GM18498 (cell line): ENCODE measurements around the gene MDGA2.
"Not testable (repeated sequence)": the region's sequence is repeated elsewhere in the genome, so short reads cannot be mapped to it uniquely, and the experiment has no call there.

Experiments
- ATAC-seq: cut with Tn5 transposase; IDR thresholded peaks from one replicate; pipeline ENCODE4 v1.9.1; 2021; ENCODE audit warnings: mild to moderate bottlenecking, moderate library complexity; ENCODE audit not compliant: unreplicated experiment

Gene MDGA2

GRCh38 chr14:47346849-47347248, 328.6 kb downstream of the MDGA2 start:
- no peak for ATAC-seq

- no peak for ATAC-seq
Observed at GRCh38 chr14:47345016-47345415, 330.4 kb downstream of the MDGA2 start.

GRCh38 chr14:47332939-47333338, 342.5 kb downstream of the MDGA2 start:
- ATAC-seq = no peak

- no peak for ATAC-seq
Observed at GRCh38 chr14:47332106-47332505, 343.3 kb downstream of the MDGA2 start.

- ATAC-seq = no peak
Observed at GRCh38 chr14:47328376-47328775, 347.0 kb downstream of the MDGA2 start.

GRCh38 chr14:47327336-47327735, 348.1 kb downstream of the MDGA2 start:
- no peak for ATAC-seq

- ATAC-seq = no peak
Observed at GRCh38 chr14:47322751-47323150, 352.7 kb downstream of the MDGA2 start.

GRCh38 chr14:47302121-47302520, 373.3 kb downstream of the MDGA2 start:
- ATAC-seq = no peak

GRCh38 chr14:47300796-47301195, 374.6 kb downstream of the MDGA2 start:
- ATAC-seq = no peak

- ATAC-seq = no peak
Observed at GRCh38 chr14:47297374-47297773, 378.0 kb downstream of the MDGA2 start.

- ATAC-seq = no peak
Observed at GRCh38 chr14:47284283-47284682, 391.1 kb downstream of the MDGA2 start.

GRCh38 chr14:47281761-47282160, 393.6 kb downstream of the MDGA2 start:
- ATAC-seq = not testable (repeated sequence)

- peak; percentile 87 for ATAC-seq
Observed at GRCh38 chr14:47278233-47278842, 397.1 kb downstream of the MDGA2 start.

- no peak for ATAC-seq
Observed at GRCh38 chr14:47277703-47278102, 397.7 kb downstream of the MDGA2 start.

- ATAC-seq = no peak
Observed at GRCh38 chr14:47276931-47277330, 398.5 kb downstream of the MDGA2 start.

GRCh38 chr14:47273939-47274338, 401.5 kb downstream of the MDGA2 start:
- ATAC-seq = no peak

- no peak for ATAC-seq
Observed at GRCh38 chr14:47270715-47271114, 404.7 kb downstream of the MDGA2 start.

GRCh38 chr14:47269756-47270492, 405.5 kb downstream of the MDGA2 start:
- no peak for ATAC-seq

- no peak for ATAC-seq
Observed at GRCh38 chr14:47264842-47265241, 410.6 kb downstream of the MDGA2 start.

GRCh38 chr14:47262801-47263200, 412.6 kb downstream of the MDGA2 start:
- no peak for ATAC-seq

- no peak for ATAC-seq
Observed at GRCh38 chr14:47261350-47261749, 414.1 kb downstream of the MDGA2 start.

GRCh38 chr14:47259796-47260195, 415.6 kb downstream of the MDGA2 start:
- no peak for ATAC-seq

- no peak for ATAC-seq
Observed at GRCh38 chr14:47257013-47257412, 418.4 kb downstream of the MDGA2 start.
